DMS 273 (cell line): ENCODE data around the gene FYTTD1.
"Not testable (repeated sequence)": the region's sequence is repeated elsewhere in the genome, so short reads cannot be mapped to it uniquely, and the experiment has no call there.

Source experiments
- DNase-seq: peaks from one replicate; lab custom pipeline; 2025; ENCODE audit not compliant: unreplicated experiment; lab: John Stamatoyannopoulos, UW

FYTTD1 gene, protein sequence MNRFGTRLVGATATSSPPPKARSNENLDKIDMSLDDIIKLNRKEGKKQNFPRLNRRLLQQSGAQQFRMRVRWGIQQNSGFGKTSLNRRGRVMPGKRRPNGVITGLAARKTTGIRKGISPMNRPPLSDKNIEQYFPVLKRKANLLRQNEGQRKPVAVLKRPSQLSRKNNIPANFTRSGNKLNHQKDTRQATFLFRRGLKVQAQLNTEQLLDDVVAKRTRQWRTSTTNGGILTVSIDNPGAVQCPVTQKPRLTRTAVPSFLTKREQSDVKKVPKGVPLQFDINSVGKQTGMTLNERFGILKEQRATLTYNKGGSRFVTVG

GRCh38 chr3:197749601-197750395 is at the start of gene FYTTD1:
FYTTD1 (plus strand) TSS chr3:197749883; CDS start chr3:197749972, 89 bp downstream.
- peak; percentile 96 for DNase-seq

GRCh38 chr3:197700095-197700494 is 49.6 kb upstream of the FYTTD1 start:
- no peak for DNase-seq

DNA sequence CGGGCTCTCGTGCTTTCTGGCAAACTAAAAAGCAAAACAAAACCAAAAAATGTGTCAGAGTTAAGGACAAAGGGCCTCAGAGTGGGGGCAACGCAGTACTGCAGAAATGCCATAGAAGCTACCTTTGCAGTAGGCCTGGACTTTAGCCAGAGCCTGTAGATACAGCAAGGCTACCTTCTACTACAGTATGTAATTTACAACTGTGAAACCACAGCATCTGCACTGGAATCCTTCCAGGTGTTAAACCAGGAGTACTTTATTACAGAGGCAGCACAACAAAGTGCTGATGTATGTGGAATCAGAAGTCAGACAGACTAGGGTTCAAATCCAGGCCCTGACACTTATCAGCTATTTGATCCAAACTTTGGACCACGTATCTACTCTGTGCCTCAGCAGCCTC is 47.8 kb upstream of the FYTTD1 start:
- no peak for DNase-seq

DNA sequence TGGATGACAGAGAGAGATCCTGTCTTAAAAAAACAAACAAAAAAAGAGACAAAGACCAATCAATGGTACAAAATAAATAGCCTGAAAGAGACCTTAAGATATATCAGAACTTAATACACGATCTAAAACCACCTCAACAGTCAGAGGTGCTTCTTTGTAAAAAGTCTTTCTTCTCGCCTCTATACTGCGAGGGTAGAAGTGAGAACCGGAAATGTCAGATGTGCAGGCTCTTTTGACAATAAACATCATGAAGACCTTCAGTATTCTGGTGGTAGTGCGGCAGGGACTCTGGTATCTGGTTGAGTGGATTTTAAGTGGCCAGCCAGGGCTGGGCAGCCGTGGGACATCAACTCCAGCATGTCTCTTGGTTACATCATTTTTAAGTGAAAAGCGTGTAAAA is 43.0 kb upstream of the FYTTD1 start:
- no peak for DNase-seq

DNA sequence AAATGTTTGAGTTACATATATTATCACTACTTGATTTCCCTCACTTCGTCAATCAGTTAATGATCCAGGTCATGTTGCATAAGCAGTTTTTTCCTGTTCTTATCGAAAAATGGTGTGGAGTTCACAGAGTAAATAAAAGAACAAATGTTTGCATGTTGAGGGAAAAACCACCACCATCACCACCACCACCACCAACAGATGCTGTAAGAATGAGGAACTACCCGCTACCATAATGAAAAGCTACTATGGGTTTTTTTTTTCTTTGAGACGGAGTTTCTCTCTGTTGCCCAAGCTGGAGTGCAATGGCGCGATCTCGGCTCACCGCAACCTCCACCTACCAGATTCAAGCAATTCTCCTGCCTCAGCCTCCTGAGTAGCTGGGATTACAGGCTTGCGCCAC is 40.5 kb upstream of the FYTTD1 start:
- no peak for DNase-seq

DNA sequence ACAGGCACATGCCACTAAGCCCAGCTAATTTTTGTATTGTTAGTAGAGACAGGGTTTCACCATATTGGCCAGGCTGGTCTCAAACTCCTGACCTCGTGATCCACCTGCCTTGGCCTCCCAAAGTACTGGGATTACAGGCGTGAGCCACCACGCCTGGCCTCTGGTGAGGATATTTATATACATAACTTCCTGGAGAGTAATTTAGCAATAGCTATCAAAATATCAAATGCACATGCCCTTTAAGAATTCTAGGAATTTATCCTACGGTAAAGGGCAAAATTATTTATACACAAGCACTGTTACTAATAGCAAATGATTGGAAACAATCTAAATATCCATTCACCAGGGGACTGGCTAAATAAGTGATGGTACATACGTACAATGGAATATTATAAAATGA is 38.7 kb upstream of the FYTTD1 start:
- not testable (repeated sequence) for DNase-seq

GRCh38 chr3:197711973-197712707 is 37.5 kb upstream of the FYTTD1 start:
- peak; percentile 57 for DNase-seq

GRCh38 chr3:197713477-197713822 is 36.2 kb upstream of the FYTTD1 start:
- no peak for DNase-seq

DNA sequence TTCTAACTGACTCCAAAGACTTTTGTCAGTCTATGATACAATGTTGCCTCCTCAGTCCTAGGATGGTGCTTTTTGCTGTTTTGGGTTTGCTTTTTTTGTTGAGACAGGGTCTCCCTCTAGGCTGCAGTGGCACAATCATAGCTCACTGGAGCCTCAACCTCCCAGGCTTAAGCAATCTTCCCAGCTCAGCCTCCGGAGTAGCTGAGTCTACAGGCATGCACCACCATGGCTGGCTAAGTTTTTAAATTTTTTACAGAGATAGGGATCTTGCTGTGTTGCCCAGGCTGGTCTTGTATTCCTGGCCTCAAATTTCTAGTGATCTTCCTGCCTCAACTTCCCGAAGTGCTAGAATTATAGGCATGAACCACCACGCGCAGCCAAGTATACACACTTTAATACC is 35.4 kb upstream of the FYTTD1 start:
- no peak for DNase-seq

GRCh38 chr3:197718891-197719290 is 30.8 kb upstream of the FYTTD1 start:
- DNase-seq, result no peak

DNA sequence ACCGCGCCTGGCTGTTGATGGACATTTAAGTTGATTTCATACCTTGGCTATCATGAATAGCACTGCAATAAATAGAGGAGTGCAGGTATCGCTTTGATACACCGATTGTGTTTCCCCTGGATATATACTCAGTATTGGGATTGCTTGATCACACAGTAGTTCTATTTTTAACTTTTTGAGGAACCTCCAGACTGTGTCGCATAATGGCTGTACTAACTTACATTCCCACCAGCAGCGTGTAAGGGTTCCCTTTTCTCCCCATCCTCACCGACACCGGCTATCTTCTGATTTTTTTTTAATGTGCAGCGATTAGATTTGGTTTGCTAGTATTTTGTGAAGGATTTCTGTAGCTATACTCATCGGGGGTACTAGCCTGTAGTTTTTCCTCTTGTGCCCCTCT is 29.0 kb upstream of the FYTTD1 start:
- DNase-seq, result no peak

DNA sequence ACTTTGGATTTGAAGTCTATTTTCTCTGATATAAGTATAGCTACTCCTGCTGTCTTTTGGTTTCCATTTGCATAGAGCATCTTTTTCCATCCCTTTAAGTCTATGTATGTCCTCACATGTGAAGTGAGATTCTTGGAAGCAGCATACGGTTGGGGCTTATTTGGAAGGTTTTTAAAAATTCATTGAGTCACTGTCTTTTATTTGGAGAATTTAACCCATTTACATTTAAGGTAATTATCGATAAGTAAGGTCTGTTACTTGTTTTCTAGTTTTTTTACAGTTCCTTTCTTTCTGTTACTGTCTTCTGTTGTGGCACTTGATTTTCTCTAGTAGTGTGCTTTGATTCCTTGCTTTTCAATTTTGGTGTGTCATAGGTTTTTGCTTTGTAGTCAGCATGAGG is 26.9 kb upstream of the FYTTD1 start:
- DNase-seq, result no peak

DNA sequence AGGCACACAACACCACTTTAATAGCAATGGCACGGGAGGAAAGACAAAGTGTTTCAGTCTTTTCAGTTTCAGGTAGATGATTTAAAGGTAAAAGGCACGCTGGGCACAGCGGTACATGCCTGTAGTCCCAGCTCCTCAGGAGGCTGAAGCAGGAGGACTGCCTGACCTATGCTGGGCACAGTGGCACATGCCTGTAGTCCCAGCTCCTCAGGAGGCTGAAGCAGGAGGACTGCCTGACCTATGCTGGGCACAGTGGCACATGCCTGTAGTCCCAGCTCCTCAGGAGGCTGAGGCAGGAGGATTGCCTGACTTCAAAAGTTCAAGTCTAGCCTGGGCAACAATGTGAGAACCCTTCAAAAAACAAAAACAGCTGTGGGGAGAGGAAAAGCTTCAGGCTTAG is 21.8 kb upstream of the FYTTD1 start:
- not testable (repeated sequence) for DNase-seq

- no peak for DNase-seq
Observed at GRCh38 chr3:197728487-197728886, 21.2 kb upstream of the FYTTD1 start.

GRCh38 chr3:197730200-197730599 is 19.5 kb upstream of the FYTTD1 start:
- peak; percentile 64 for DNase-seq

DNA sequence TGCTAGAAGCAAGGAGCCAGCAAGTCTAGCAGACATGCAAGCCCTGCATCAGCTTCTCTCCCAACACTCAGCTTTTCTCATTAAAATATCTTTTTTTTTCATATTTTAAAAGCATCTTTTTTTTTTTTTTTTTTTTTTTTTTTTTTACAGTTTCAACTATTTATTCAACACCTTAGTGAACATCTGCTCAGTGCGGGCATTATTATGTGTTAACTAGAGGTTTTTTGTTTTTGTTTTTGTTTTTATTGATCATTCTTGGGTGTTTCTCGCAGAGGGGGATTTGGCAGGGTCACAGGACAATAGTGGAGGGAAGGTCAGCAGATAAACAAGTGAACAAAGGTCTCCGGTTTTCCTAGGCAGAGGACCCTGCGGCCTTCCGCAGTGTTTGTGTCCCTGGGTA is 18.9 kb upstream of the FYTTD1 start:
- not testable (repeated sequence) for DNase-seq

DNA sequence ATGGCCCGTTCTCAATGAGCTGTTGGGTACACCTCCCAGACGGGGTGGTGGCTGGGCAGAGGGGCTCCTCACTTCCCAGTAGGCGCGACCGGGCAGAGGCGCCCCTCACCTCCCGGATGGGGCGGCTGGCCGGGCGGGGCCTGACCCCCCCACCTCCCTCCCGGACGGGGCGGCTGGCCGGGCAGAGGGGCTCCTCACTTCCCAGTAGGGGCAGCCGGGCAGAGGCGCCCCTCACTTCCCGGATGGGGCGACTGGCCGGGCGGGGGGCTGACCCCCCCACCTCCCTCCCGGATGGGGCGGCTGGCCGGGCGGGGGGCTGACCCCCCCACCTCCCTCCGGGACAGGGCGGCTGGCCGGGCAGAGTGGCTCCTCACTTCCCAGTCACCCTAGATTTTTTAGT is 18.2 kb upstream of the FYTTD1 start:
- not testable (repeated sequence) for DNase-seq

GRCh38 chr3:197733042-197733441 is 16.6 kb upstream of the FYTTD1 start:
- no peak for DNase-seq

DNA sequence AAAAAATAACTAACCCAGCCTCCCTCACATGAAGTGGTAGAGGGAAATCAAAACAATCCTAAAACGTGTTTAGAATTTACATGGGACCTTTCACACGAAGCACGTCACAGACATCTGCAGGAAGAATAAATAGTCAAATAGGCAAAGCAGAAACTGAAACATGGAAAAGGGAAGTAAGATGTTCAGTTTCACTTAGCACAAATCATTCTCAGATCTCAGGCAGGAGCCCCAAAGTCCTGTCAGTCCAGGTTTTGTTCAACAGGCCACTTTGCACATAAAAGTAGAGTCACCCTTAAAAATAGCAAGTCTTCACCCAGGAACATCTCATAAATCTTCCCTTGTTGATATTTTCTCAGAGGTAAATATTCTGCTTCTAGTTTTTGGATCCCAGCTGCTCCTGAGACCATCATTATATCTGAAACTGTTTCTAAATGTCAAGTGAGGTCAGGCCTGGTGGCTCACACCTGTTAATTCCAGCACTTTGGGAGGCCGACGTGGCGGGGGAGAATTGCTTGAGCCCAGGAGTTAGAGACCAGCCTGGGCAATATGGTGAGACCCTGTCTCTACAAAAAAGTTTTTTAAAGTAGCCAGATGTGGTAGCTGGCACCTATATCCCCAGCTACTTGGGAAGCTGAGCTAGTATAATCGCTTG is 14.9 kb upstream of the FYTTD1 start:
- no peak for DNase-seq

DNA sequence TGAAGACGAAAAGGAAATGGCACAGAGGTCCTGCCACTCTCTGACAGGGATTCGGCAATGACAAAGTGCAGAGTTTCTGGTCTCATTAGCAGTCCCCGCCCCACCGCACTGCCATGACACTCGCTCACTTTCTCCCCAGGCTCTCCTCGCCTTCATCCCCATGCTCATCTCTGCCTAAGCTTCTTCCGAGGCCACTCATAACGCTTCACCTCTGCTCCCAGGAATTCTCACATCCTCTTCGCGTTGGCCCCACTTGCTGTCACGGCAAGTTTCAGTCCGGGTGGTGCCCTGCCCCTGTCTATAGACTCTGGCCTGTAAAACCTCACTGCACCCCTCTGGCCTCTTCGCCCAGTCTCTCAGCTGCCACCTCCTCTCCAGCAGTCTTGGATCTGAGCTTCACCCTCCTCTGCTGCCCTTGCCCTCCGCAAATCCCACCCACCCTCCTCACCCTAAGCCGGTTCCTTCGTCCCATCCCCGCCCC is 13.6 kb upstream of the FYTTD1 start:
- DNase-seq, result peak; percentile 64
